GM12878 (cell line): ENCODE data around the gene OPN4. TPM values are rescaled to one million over a fixed set of nuclear protein-coding genes. Genes with fewer than 3 reads are reported as not detected.

Experiments
- ATAC-seq: fragments of 200-7000 bp; cut with Tn5 transposase; 3 replicates; pipeline ENCODE4 v1.9.1; 2020; ENCODE audit warnings: mild to moderate bottlenecking, moderate library complexity
- BruUV-seq: library from RNA; stranded (reverse); fragments of 400-500 nt; replicated peaks from 2 replicates; lab custom pipeline; 2021; lab: Mats Ljungman, UMichigan
- CTCF ChIA-PET: fragments of 300-600 bp; sonication (Branson Sonifier 250); formaldehyde crosslinking; extraction: SDS; loops from one replicate; lab custom pipeline; 2021; ENCODE audit warnings: inconsistent platforms; lab: Yijun Ruan, JAX
- POLR2A ChIA-PET: fragments of 350-600 bp; formaldehyde crosslinking; extraction: SDS; loops from one replicate; lab custom pipeline; 2021; ENCODE audit warnings: inconsistent platforms; lab: Charles Lee
- RAD21 ChIA-PET: fragments of 300-600 bp; sonication (Branson Sonifier 250); formaldehyde crosslinking; loops from one replicate; lab custom pipeline; 2023; ENCODE audit warnings: antibody characterized with exemption; ENCODE audit not compliant: unreplicated experiment; lab: Charles Lee
- SMC1A ChIA-PET: fragments of 300-600 bp; sonication (Branson Sonifier 250); formaldehyde crosslinking; loops from one replicate; lab custom pipeline; 2023; ENCODE audit not compliant: unreplicated experiment, uncharacterized antibody; lab: Charles Lee
- DNase-seq: peaks from one replicate; pipeline ENCODE4 v3.0.0-alpha.2; 2011; ENCODE audit warnings: low read depth, low spot score
- FAIRE-seq: peaks from 3 replicates; lab custom pipeline; 2011; peaks lifted over from hg19 to GRCh38; lab: Jason Lieb, UNC
- H2AFZ ChIP-seq: 2 replicates; pipeline ENCODE4 v1.6.0; 2011; ENCODE audit warnings: low read depth, low read length, control low read depth; ENCODE audit not compliant: control insufficient read depth
- H3K27ac ChIP-seq: 2 replicates; pipeline ENCODE4 v1.5.1; 2011; ENCODE audit warnings: control low read depth; ENCODE audit not compliant: control insufficient read depth, insufficient read depth
- H3K27me3 ChIP-seq, 2 experiments: replicated peaks in 1 of 2; 2 replicates each; pipeline versions ENCODE4 v1.6.0 to v1.6.1; 2011; ENCODE audit warnings: low read length in 1 of 2; ENCODE audit not compliant: control insufficient read depth in 2 of 2, insufficient read depth in 2 of 2
- H3K36me3 ChIP-seq, 2 experiments: 2 replicates each; pipeline ENCODE4 v1.5.1; 2011; ENCODE audit warnings: low read length in 1 of 2; ENCODE audit not compliant: control insufficient read depth in 2 of 2, insufficient read depth in 2 of 2
- H3K4me1 ChIP-seq: 2 replicates; pipeline ENCODE4 v1.6.1; 2011; ENCODE audit warnings: mild to moderate bottlenecking, low read length, moderate library complexity, mixed read lengths; ENCODE audit not compliant: control insufficient read depth, insufficient read depth
- H3K4me2 ChIP-seq: 2 replicates; pipeline ENCODE4 v1.6.0; 2011; ENCODE audit warnings: control low read depth; ENCODE audit not compliant: control insufficient read depth, insufficient read depth
- H3K4me3 ChIP-seq: fragments of 200-600 bp; sonication (generic); 2 replicates; pipeline ENCODE4 v1.5.1; 2016
- H3K79me2 ChIP-seq: 2 replicates; pipeline ENCODE4 v1.6.0; 2011; ENCODE audit warnings: low read length; ENCODE audit not compliant: control insufficient read depth, insufficient read depth
- H3K9ac ChIP-seq: 2 replicates; pipeline ENCODE4 v1.8.0; 2011; ENCODE audit warnings: low read length, control low read depth, mixed read lengths; ENCODE audit not compliant: control insufficient read depth, insufficient read depth
- H3K9me3 ChIP-seq: replicated peaks from 3 replicates; pipeline ENCODE4 v1.5.1; 2011; ENCODE audit warnings: mild to moderate bottlenecking, low read length; ENCODE audit not compliant: control insufficient read depth, insufficient read depth
- H4K20me1 ChIP-seq: 2 replicates; pipeline ENCODE4 v1.6.0; 2011; ENCODE audit not compliant: control insufficient read depth, insufficient read depth
- CTCF ChIP-seq, 3 experiments: IDR thresholded peaks in 2 of 3; conservative IDR thresholded peaks in 1 of 3; 2 replicates each; pipeline ENCODE4 v1.5.1; 2011; ENCODE audit warnings: low read depth in 3 of 3, low read length in 3 of 3, mild to moderate bottlenecking in 3 of 3, control low read depth in 2 of 3, moderate library complexity in 2 of 3, inconsistent platforms in 1 of 3, mixed read lengths in 1 of 3; ENCODE audit not compliant: control insufficient read depth in 2 of 3, insufficient read depth in 1 of 3; ENCODE audit errors: extremely low read depth in 1 of 3
- EZH2 ChIP-seq: IDR thresholded peaks from 2 replicates; pipeline ENCODE4 v1.6.1; 2012; ENCODE audit warnings: low read depth, mild to moderate bottlenecking, control low read depth, inconsistent platforms, low read length, borderline replicate concordance; ENCODE audit not compliant: control insufficient read depth
- RAD21 ChIP-seq: IDR thresholded peaks from 2 replicates; pipeline ENCODE4 v1.6.1; 2011; ENCODE audit warnings: mild to moderate bottlenecking, low read depth, low read length, moderate library complexity; ENCODE audit not compliant: insufficient read depth
- RB1 ChIP-seq: fragments of 450-650 bp; formaldehyde crosslinking; IDR thresholded peaks from 2 replicates; pipeline ENCODE4 v1.6.1; 2017; ENCODE audit warnings: mild to moderate bottlenecking, borderline replicate concordance
- SMC3 ChIP-seq: IDR thresholded peaks from 2 replicates; pipeline ENCODE4 v1.6.1; 2011; ENCODE audit warnings: low read length, improper control_type of control experiment, borderline replicate concordance
- YY1 ChIP-seq: IDR thresholded peaks from 2 replicates; pipeline ENCODE4 v1.6.1; 2011; ENCODE audit warnings: low read depth, mild to moderate bottlenecking, low read length
- ZZZ3 ChIP-seq: IDR thresholded peaks from 2 replicates; pipeline ENCODE4 v1.6.1; 2011; ENCODE audit warnings: low read depth; ENCODE audit not compliant: control insufficient read depth, insufficient read length
- WGBS: methylation state at CpG from one replicate; pipeline ENCODE4 v1.1.6; 2016; ENCODE audit warnings: low lambda C conversion rate; ENCODE audit not compliant: insufficient replicate concordance, insufficient coverage; ENCODE audit errors: missing lambda C conversion rate; 5-methylcytosine and 5-hydroxymethylcytosine counted together
- in situ Hi-C: fragments of 300-500 bp; cut with MboI; formaldehyde crosslinking; loops from 9 replicates; pipeline ENCODE4 v1.14.3; 2018; ENCODE audit warnings: mixed read lengths
- intact Hi-C: fragments of 100-400 bp; cut with micrococcal nuclease; formaldehyde crosslinking; loops from one replicate; pipeline ENCODE4 v1.14.2; 2022; ENCODE audit not compliant: unreplicated experiment
- polyA plus RNA-seq, 11 experiments: library from polyadenylated mRNA; depleted of rRNA in 4 of 11; unstranded in 6 of 11; stranded (reverse) in 5 of 11; fragments of >200 nt; fragmentation: Nextera tagmentation in 4 of 11; fragmentation: Illumina TruSeq in 1 of 11; extraction: Ambion mirVana in 4 of 11; extraction: Trizol in 1 of 11; gene quantifications; 1 replicate in 1 of 11; 2 replicates in 10 of 11; pipeline versions ENCODE4 v1.2.1 to v1.2.3, GENCODE V29; 2011 to 2016; ENCODE audit warnings: inconsistent platforms in 2 of 11, missing spikeins in 2 of 11, low read depth in 1 of 11
- total RNA-seq, 4 experiments: library from RNA; depleted of rRNA in 3 of 4; stranded (reverse); fragments of >200 nt in 3 of 4; fragmentation: Illumina TruSeq in 1 of 4; extraction: Trizol in 1 of 4; gene quantifications; 2 replicates each; pipeline versions ENCODE4 v1.2.1 to v1.2.3, GENCODE V29; 2013 to 2021

The OPN4 gene
- total and polyA plus RNA-seq, 10 of the 15 experiments (the other 5 are each of a cell fraction or from before 2014, with no cell fraction given) = not detected

DNA sequence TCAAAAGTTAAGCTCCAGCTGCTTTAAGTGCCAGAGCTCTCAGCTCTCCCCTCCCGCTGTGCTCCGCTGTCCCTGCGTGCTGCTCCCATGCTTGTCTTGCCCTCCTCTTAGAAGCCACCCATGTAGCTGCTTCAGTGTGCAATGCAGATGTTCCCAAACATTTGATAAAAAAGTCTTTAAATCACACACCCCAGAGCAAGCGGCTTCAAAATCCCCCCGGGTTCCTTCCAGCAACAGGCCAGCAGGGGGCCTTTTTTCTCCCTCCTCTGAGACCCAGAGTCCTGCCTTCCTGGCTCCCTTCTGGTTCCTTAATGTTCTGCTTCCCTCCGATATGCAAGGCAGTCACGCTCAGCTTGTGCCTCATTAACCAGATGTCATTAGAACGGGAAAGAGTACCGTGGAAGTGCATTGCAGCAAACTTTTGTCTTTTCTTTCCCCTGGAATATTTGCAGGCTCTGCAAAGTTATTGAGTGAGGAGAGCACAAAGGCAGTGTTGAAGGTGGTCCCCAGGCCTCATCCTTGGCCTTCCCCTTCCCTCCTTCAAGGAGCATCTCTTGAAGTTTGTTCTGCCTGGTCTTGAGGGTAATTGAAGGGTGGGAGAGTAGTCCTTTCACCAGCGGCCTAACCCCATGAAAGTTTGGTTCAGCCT lies 39.5 kb downstream of the OPN4 start:
- POLR2A ChIA-PET = no interaction called here
- 0 out of 2 replicates have a peak, but pooled peaks have one; percentile 20 for TF ChIP-seq YY1
- peak; percentile 59 for TF ChIP-seq RAD21
- TF ChIP-seq SMC3 = peak; percentile 72; the same call in 1 of the 2 replicates
- peak; percentile 21; the same call in 1 of the 2 replicates for TF ChIP-seq RB1
- no peak for TF ChIP-seq EZH2
- no peak for TF ChIP-seq ZZZ3
- TF ChIP-seq CTCF (IDR thresholded peaks at IDR 0.05 in 2 of 3, conservative IDR thresholded peaks at IDR 0.05 in 1 of 3; ENCODE audit: control insufficient read depth in 2 of 3, extremely low read depth in 1 of 3, insufficient read depth in 1 of 3, low read depth in 3 of 3, low read length in 3 of 3) = peak; percentile 63 to 77 (median 69)
- intact Hi-C loops (loop anchor here (1.0 kb wide), 1 partner anchor 205 kb away; no protein-coding TSS in a partner anchor), in situ Hi-C loops (no loop called here)
- Histone ChIP-seq H3K4me3 (no peak overlapping the region), H3K9me3 (no peaks in the 10 kb centered on the region), H3K4me1 (no peaks in the 10 kb centered on the region), H3K79me2 (no peaks in the 10 kb centered on the region), H3K36me3 (no peaks in the 10 kb centered on the region), H3K27me3 (peaks cover 0 to 2% of the 10 kb centered on the region in 2 experiments; a peak in 3 of 4 replicates), H4K20me1 (no peaks in the 10 kb centered on the region), H3K4me2 (no peak overlapping the region), H2AFZ (no peak overlapping the region), H3K9ac (no peak overlapping the region), H3K27ac (no peak overlapping the region)
- SMC1A ChIA-PET = interaction anchor here (0.7 to 1.6 kb wide), 8 partner anchors 49 to 402 kb away, joined by 3 to 19 read pairs (median 4); no protein-coding TSS in a partner anchor
- no peak for DNase-seq
- peak; percentile 35 for FAIRE-seq
- 21% methylated on average over 10 of the region's 10 CpGs for WGBS
- CTCF ChIA-PET = interaction anchor here (0.6 to 5.4 kb wide), 20 partner anchors 8 to 276 kb away, joined by 3 to 86 read pairs (median 4); partner anchors contain the start of gene SNCG
- ATAC-seq = peak; percentile 78
- RAD21 ChIA-PET = interaction anchor here (1.0 to 2.4 kb wide), 5 partner anchors 185 to 267 kb away, joined by 3 to 16 read pairs (median 5); no protein-coding TSS in a partner anchor
- no TSS peak for BruUV-seq
